Upper lobe of left lung (tissue), 4 donors: ENCODE measurements around the gene SLIT1.

ENCODE experiments used
- CTCF ChIP-seq, 6 experiments: fragments of 450-650 bp in 4 of 6; fragments of 200-600 bp in 2 of 6; sonication (generic) in 2 of 6; IDR thresholded peaks; one replicate each; pipeline ENCODE4 v1.5.1; 2016 to 2019; ENCODE audit warnings: antibody characterized with exemption in 6 of 6
- EP300 ChIP-seq, 4 donors: sonication (generic); formaldehyde crosslinking; IDR thresholded peaks; one replicate each; pipeline ENCODE4 v1.5.1; 2017; ENCODE audit warnings: antibody characterized with exemption in 4 of 4, control low read depth in 2 of 4
- POLR2A ChIP-seq, 4 donors: fragments of 450-650 bp; IDR thresholded peaks; one replicate each; pipeline ENCODE4 v1.5.1; 2016 to 2017; ENCODE audit warnings: antibody characterized with exemption in 4 of 4, mild to moderate bottlenecking in 2 of 4

GRCh38 chr10:97005349-97005748 is 180.4 kb downstream of the SLIT1 start:
- TF ChIP-seq CTCF (IDR thresholded peaks at IDR 0.05) (no peak), POLR2A (IDR thresholded peaks at IDR 0.05) (no peak), EP300 (IDR thresholded peaks at IDR 0.05) (no peak)
